Pancreas (tissue), 10 donors: ENCODE measurements around the gene FNIP2. TPM values are rescaled to one million over a fixed set of nuclear protein-coding genes. Genes with fewer than 3 reads are reported as not detected.

Experiments
- ATAC-seq, 4 donors: fragments of 200-7000 bp; cut with Tn5 transposase; one replicate each; pipeline versions ENCODE4 v1.8.0 to v1.9.1; 2020; ENCODE audit warnings: mild to moderate bottlenecking in 4 of 4, moderate library complexity in 4 of 4
- DNase-seq, 6 donors: peaks; one replicate each; pipeline ENCODE4 v3.0.0-alpha.2; 2020
- FAIRE-seq: peaks from 2 replicates; lab custom pipeline; 2012; peaks lifted over from hg19 to GRCh38; lab: Jason Lieb, UNC
- H3K27ac ChIP-seq, 4 donors: fragments of 200-600 bp; sonication (generic); 1 replicate in 3 of 4; 2 replicates in 1 of 4; pipeline versions ENCODE4 v1.5.0 to v1.8.0; 2020
- H3K27me3 ChIP-seq, 4 donors: fragments of 200-600 bp; one replicate each; pipeline ENCODE4 v1.8.0; 2021
- H3K36me3 ChIP-seq, 3 donors: fragments of 200-600 bp; sonication (generic) in 1 of 3; one replicate each; pipeline versions ENCODE4 v1.5.0 to v1.8.0; 2020 to 2021
- H3K4me1 ChIP-seq, 3 donors: fragments of 200-600 bp; one replicate each; pipeline ENCODE4 v1.8.0; 2021
- H3K4me3 ChIP-seq, 4 donors: fragments of 200-600 bp; sonication (generic) in 2 of 4; one replicate each; pipeline versions ENCODE4 v1.5.0 to v1.8.0; 2020 to 2021
- H3K9me3 ChIP-seq, 4 donors: fragments of 200-600 bp; one replicate each; pipeline ENCODE4 v1.8.0; 2021
- CTCF ChIP-seq, 4 donors: fragments of 200-600 bp; sonication (generic) in 3 of 4; IDR thresholded peaks; one replicate each; pipeline versions ENCODE4 v1.5.0 to v1.8.0; 2021; ENCODE audit warnings: antibody characterized with exemption in 4 of 4
- whole genome bisulfite sequencing, 2 donors: extraction: QIAGEN DNeasy Blood & Tissue Kit; methylation state at CpG; one replicate each; pipeline ENCODE4 v1.1.7; 2013; 5-methylcytosine and 5-hydroxymethylcytosine counted together
- intact Hi-C, 3 donors: fragments of 100-400 bp; cut with DNase I; formaldehyde crosslinking; loops; one replicate each; pipeline versions ENCODE4 v1.11.1 to v1.14.2; 2022
- polyA plus RNA-seq, 2 donors: library from polyadenylated mRNA; stranded (reverse); fragments of 200-250 nt; gene quantifications; one replicate each; pipeline ENCODE4 v1.2.3, GENCODE V29; 2013
- total RNA-seq, 6 donors: library from RNA; stranded (reverse); fragmentation: NEBNext Ultra II Directional in 4 of 6; extraction: Animal tissue kit (Norgen Biotek cat#: 25700) in 4 of 6; gene quantifications; one replicate each; pipeline versions ENCODE4 v1.2.1 to v1.2.4, GENCODE V29; 2021 to 2023
- donor health status: healthy with polysubstance abuse.
- donor health status: DM: no; HTN: no; CAD: no; lungs with moderate emphysema.
- donor health status: DM: no; HTN: no; CAD: no.
- donor health status: control.
- donor health status: control.
- donor health status: Bipolar disorder and iron deficiency.
- donor health status: DM: yes; HTN: yes; CAD: no.
- donor health status: DM: no; HTN: no; CAD: no.
- donor health status: DM: no; HTN: no; CAD: no.
- donor health status: DM: yes; HTN: yes; CAD: no.

Gene FNIP2
- total and polyA plus RNA-seq, 8 donors, result 5.4 to 28.2 (median 15.9) TPM

GRCh38 chr4:158929939-158930638, 161.3 kb downstream of the FNIP2 start:
- Histone ChIP-seq H3K9me3 (no peaks in the 10 kb centered on the region), H3K27ac (no peak overlapping the region), H3K27me3 (no peaks in the 10 kb centered on the region), H3K36me3 (no peaks in the 10 kb centered on the region), H3K4me1 (no peaks in the 10 kb centered on the region), H3K4me3 (no peak overlapping the region)
- ATAC-seq, result no peak
- DNase-seq, result no peak
- no peak for TF ChIP-seq CTCF (IDR thresholded peaks at IDR 0.05)
- no peak for FAIRE-seq
- WGBS, 2 donors, result 63 to 76% methylated on average over 5 of the region's 5 CpGs
- intact Hi-C loops, result no loop called here

- intact Hi-C loops, result no loop called here
- H3K9me3 ChIP-seq, result no peaks in the 10 kb centered on the region
- ATAC-seq, result no peak
- DNase-seq, result no peak
- H3K4me3 ChIP-seq, result no peak overlapping the region
- FAIRE-seq, result no peak
- H3K36me3 ChIP-seq, result no peaks in the 10 kb centered on the region
- no peak overlapping the region for H3K27ac ChIP-seq
- H3K4me1 ChIP-seq, result no peaks in the 10 kb centered on the region
- H3K27me3 ChIP-seq, result no peaks in the 10 kb centered on the region
- no peak for TF ChIP-seq CTCF (IDR thresholded peaks at IDR 0.05)
These were observed 161.8 kb downstream of the FNIP2 start for GRCh38 chr4:158930639-158930972.

- ATAC-seq (no peak), DNase-seq (no peak), FAIRE-seq (no peak)
- intact Hi-C loops, result no loop called here
- H3K27me3 ChIP-seq, result no peaks in the 10 kb centered on the region
- no peaks in the 10 kb centered on the region for H3K36me3 ChIP-seq
- no peaks in the 10 kb centered on the region for H3K4me1 ChIP-seq
- H3K9me3 ChIP-seq, result no peaks in the 10 kb centered on the region
- 75 to 86% methylated on average over 2 of the region's 2 CpGs for WGBS, 2 donors
- H3K4me3 ChIP-seq, result no peak overlapping the region
- H3K27ac ChIP-seq, result no peak overlapping the region
- no peak for TF ChIP-seq CTCF (IDR thresholded peaks at IDR 0.05)
These were observed 164.4 kb downstream of the FNIP2 start for GRCh38 chr4:158933236-158933635.

GRCh38 chr4:158934996-158935669, 166.3 kb downstream of the FNIP2 start:
- no peak for ATAC-seq
- Histone ChIP-seq H3K9me3 (no peaks in the 10 kb centered on the region), H3K27ac (no peak overlapping the region), H3K27me3 (no peaks in the 10 kb centered on the region), H3K4me1 (no peaks in the 10 kb centered on the region), H3K4me3 (no peak overlapping the region), H3K36me3 (no peaks in the 10 kb centered on the region)
- whole genome bisulfite sequencing, 2 donors, result 80 to 93% methylated on average over 6 of the region's 6 CpGs
- FAIRE-seq, result no peak
- TF ChIP-seq CTCF (IDR thresholded peaks at IDR 0.05), result no peak
- intact Hi-C loops, result no loop called here
- DNase-seq, result no peak

GRCh38 chr4:158936238-158936637, 167.4 kb downstream of the FNIP2 start:
- ATAC-seq (peak in 1 of 4 donors; percentile 29), DNase-seq (no peak), FAIRE-seq (no peak)
- no peaks in the 10 kb centered on the region for H3K27me3 ChIP-seq
- no peak overlapping the region for H3K4me3 ChIP-seq
- no peaks in the 10 kb centered on the region for H3K36me3 ChIP-seq
- 74 to 81% methylated on average over 6 of the region's 6 CpGs for WGBS, 2 donors
- intact Hi-C loops, result no loop called here
- no peaks in the 10 kb centered on the region for H3K4me1 ChIP-seq
- H3K9me3 ChIP-seq, result no peaks in the 10 kb centered on the region
- H3K27ac ChIP-seq, result no peak overlapping the region
- TF ChIP-seq CTCF (IDR thresholded peaks at IDR 0.05), result no peak
